Hindlimb muscle (tissue), 1 donor: ENCODE data around the gene FAM237A. TPM values are rescaled to one million over a fixed set of nuclear protein-coding genes. Genes with fewer than 3 reads are reported as not detected.

Experiments used
- DNase-seq: peaks from one replicate; pipeline ENCODE4 v3.0.0-alpha.2; 2013
- polyA plus RNA-seq: library from polyadenylated mRNA; unstranded; fragments of 120-200 nt; gene quantifications from one replicate; pipeline ENCODE4 v1.2.1, GENCODE V29; 2013; ENCODE audit not compliant: insufficient read length

Gene FAM237A
- polyA plus RNA-seq = not detected

- peak; percentile 70 for DNase-seq
Observed at GRCh38 chr2:206642075-206643025, at the start of gene FAM237A. Gene FAM237A (plus strand): TSS chr2:206642487. CDS start chr2:206644237, 1,750 bp downstream.

GRCh38 chr2:206597717-206598218 is 44.5 kb upstream of the FAM237A start:
- DNase-seq = no peak

DNA sequence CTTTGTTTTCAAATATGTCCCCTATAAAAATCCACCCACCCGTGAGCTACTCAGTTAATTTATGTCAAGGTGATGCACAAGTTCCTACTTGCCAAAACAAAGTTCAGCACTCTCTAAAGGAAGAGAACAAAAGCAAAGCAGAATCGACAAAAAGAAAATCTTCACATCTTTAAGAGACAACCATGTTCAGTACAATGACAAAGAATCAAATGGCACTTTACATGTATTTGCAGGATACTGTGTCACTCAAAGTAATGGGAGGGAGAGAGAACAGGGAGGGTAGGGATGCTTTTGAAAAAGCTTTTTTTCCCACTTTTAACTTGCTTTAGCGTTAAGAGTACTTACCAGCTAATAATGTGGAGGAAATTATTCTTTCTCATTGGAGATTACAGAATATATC is 39.0 kb upstream of the FAM237A start:
- DNase-seq = no peak

DNA sequence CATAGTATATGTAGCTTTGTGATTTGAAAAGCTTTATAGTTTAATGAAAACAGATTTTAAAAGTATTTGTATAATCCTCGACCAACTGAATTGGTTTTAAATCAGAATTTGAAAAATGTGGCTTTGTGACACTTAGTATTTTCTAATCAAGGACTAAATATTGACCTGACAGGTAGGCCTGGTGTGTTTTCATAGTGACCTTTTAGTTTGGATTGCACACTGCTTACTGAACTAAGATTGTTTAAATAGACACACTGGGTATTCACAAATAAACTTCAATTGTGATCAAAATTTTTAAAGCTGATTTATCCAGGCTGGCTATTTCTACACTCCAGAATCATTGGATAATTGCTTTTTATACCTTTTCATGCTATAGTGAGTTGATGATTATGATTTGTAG is 31.8 kb upstream of the FAM237A start:
- no peak for DNase-seq

- DNase-seq = no peak
Observed at GRCh38 chr2:206611191-206611590, 31.1 kb upstream of the FAM237A start.

DNA sequence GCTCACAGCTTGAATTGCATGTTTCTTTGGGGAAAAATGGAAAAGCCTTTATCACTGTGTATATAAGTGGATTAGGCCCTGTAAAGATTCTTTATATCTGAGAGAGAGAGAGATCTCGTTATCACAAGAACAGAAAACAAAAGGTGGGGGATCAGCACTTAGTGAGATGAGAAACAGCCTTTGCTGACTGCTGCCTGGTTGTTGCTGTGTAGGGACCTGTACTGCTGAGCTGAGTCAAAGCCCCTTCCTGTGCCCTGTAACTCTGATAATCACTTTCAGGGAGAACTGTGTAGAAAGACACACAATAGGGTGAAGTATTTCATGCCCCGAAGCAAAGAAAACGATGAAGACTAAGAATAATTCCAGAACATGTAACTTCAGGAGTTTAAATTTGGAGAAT is 30.6 kb upstream of the FAM237A start:
- no peak for DNase-seq

DNA sequence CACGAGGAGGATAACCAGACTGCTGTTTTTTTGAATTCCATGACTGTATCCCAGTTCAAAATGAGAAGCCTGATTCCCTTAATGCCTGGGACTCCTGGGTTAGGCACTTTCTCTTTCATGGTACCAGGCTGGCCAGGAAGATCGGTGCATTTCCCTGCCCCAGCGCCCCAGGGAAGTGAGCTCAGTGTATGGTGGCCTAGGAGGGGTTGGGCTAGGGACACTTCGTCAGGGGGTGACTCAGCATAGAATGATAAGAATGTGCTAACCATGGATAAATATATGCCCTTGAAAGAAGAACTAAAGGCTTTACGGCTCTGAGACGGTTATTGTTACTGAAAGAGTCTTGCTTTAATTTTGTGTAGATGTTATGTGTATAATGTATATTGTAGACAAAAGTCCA is 27.5 kb upstream of the FAM237A start:
- no peak for DNase-seq

- DNase-seq = no peak
Observed at GRCh38 chr2:206615417-206616089, 26.7 kb upstream of the FAM237A start.

DNA sequence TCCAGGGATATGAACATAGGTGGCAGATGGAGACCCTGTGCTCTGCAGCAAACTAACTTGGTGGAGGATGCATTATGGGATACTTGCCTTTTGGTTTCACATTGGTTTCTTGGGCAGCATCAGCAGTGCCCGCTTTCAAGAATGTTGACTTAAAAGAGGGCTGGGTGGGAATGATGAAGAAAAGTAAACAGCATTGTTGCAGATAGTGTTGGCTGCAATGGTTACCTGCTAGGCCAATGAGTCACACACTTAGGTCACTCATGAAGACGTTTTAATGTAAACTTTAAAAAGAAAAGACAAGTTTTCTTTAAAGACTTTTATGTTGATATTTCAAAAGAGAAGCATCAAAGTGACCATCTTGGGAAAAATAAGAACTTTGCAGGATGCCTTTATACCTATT is 26.1 kb upstream of the FAM237A start:
- DNase-seq = no peak

DNA sequence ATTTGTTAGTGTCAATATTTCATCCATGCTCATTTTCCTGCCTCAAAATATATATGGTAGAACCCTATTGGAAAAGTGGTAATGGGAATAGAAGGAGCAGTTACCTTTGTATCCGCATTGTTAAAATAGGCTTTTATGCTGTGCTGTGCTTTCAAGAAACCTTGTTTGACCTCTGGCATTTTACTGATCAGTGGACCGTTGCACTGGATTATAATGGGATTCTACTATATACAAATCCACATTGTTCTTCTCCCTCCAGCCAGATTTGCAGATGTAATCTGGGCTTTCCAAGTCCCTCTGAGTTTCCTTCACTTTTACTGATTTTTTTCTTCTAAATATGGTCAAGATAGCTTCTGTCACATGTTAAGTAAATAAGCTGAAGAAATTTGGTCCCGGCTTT is 23.3 kb upstream of the FAM237A start:
- DNase-seq = no peak

GRCh38 chr2:206626108-206626507 is 16.2 kb upstream of the FAM237A start:
- no peak for DNase-seq

DNA sequence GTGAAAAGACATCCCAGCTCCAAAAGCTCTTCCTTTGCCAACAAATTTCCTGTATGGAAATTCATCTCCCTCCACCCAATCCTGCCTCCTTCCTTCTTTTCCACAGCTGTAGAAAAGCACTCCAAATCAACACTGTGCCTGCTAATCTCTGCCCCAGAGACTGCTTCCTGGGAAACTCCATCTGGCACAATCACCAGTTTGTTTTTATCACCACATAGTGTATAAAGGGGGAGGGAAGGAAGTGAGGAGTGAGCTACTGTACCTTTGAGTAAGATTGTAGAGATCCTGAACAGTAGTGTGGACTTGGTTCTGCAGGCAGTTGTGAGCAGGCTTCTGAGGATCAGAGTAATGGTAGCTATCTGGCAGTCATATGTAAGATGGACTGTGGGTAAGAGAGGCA is 14.7 kb upstream of the FAM237A start:
- no peak for DNase-seq

DNA sequence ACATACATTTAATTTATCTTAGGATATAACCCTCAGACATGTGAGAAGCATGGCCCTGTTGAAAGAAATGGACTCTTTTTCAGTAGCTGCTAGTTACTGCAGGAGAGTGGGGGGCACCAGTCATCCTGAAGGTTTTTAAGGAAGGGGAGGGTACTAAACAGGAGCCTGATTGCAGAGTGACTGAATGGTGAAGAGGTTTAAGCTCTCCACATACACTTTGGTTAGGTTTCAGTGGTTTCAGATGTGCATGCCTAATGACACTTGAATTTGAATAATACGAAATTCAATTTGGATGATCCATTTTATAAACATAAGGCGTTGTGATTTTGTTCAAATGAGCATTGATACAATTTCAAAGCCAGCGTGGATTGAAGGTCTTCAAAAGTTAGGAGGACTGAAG is 10.9 kb upstream of the FAM237A start:
- DNase-seq = no peak

GRCh38 chr2:206635015-206635414 is 7.3 kb upstream of the FAM237A start:
- DNase-seq = no peak

DNA sequence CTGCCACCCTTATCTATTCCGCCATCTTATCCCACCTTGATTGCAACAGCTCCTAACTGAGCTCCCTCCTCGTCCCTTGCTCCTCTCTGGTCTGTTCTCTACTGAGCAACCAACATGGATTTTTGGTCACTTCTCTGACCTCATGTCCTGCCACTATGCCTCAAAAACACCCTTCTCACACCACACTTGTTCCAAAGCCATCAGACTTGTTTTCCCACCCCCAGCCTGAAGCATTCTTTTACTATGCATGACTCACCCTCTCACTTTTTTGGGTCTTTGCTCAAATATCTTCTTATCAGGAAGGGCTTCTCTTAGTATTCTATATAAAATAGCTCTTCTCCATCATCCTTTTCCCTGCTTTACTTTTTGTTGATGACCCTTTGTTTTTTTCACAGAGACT is 2.7 kb upstream of the FAM237A start:
- no peak for DNase-seq

- no peak for DNase-seq
Observed at GRCh38 chr2:206641226-206641625, 1.1 kb upstream of the FAM237A start.

- no peak for DNase-seq
Observed at GRCh38 chr2:206647985-206648384, 5.7 kb downstream of the FAM237A start.

GRCh38 chr2:206657087-206657486 is 14.8 kb downstream of the FAM237A start:
- DNase-seq = no peak

DNA sequence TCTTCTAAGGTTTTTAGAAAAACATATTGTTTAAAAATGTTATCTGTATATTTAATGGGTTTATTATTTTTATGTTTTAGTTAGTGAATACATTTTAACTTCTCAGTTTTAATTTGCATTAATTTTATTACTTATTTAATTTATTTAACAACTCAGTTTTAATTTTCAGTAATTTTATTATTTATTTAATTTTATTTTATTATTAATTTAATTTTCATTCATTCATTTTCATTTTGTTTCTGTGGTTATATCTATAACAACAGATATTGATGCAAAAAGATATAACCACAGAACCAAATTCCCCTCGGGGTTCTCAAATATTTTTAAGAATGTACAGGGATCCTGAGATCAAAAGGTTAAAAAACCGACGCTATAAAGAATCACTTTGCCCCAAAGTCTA is 23.0 kb downstream of the FAM237A start:
- no peak for DNase-seq

- DNase-seq = no peak
Observed at GRCh38 chr2:206670531-206671319, 28.4 kb downstream of the FAM237A start.

DNA sequence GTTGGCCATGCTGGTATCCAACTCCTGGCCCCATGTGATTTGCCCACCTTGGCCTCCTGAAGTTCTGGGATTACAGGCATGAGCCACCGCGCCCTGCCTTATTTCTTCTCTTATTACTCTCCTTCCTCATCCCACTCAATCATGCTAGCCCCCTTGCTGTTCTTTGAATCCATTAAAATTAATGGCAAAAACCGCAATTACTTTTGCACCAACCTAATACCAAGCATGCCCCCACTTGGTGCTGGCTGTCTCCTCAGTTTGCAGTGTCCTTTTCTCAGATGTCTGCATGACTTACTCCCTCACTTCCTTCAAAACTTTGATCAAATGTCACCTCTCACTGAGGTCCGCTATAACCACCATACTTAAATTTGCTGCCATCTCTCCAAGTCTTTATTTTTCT is 41.3 kb downstream of the FAM237A start:
- DNase-seq = no peak

- DNase-seq = no peak
Observed at GRCh38 chr2:206688453-206688852, 46.2 kb downstream of the FAM237A start.

DNA sequence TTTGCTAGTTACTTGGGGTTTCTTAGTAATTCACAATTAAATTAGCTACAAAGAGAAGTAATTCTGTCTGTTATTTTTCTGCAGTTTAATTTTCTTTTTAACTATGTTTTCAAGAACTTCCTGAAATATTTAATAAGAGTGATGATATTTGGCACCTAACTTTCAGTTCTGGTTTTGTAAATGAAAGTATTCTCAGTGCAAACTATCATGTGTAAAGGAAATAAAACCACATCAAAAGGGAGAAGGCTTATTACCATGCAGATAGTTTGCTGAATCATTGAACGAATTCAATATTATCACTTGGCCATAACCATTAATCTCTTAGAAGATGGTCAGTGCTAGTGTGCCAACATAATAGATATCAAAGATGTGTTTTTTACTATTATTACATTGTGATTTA is 46.7 kb downstream of the FAM237A start:
- DNase-seq = no peak
